ENCODE data around the gene CCDC149.
"Not testable (repeated sequence)": the region's sequence is repeated elsewhere in the genome, so short reads cannot be mapped to it uniquely, and the experiment has no call there.

CCDC149 gene

GRCh38 chr4:24915121-24915922, 2.5 kb upstream of the CCDC149 start:
- no peak for DNase-seq

GRCh38 chr4:24914460-24914859, 1.6 kb upstream of the CCDC149 start:
- DNase-seq = no peak

GRCh38 chr4:24913119-24913485, 260 bp upstream of the CCDC149 start:
- DNase-seq = no peak

- DNase-seq = no peak
Measured at GRCh38 chr4:24910499-24910898, 2.3 kb downstream of the CCDC149 start.

- DNase-seq = not testable (repeated sequence)
Measured at GRCh38 chr4:24909606-24910005, 3.2 kb downstream of the CCDC149 start.

- no peak for DNase-seq
Measured at GRCh38 chr4:24897639-24898038, 15.2 kb downstream of the CCDC149 start.

- no peak for DNase-seq
Measured at GRCh38 chr4:24896977-24897376, 15.9 kb downstream of the CCDC149 start.

- no peak for DNase-seq
Measured at GRCh38 chr4:24896056-24896455, 16.8 kb downstream of the CCDC149 start.

GRCh38 chr4:24895461-24895860, 17.4 kb downstream of the CCDC149 start:
- DNase-seq = no peak

GRCh38 chr4:24894846-24895245, 18.0 kb downstream of the CCDC149 start:
- DNase-seq = no peak

- no peak for DNase-seq
Measured at GRCh38 chr4:24894243-24894642, 18.6 kb downstream of the CCDC149 start.

GRCh38 chr4:24892778-24893177, 20.1 kb downstream of the CCDC149 start:
- DNase-seq = no peak

GRCh38 chr4:24892278-24892677, 20.6 kb downstream of the CCDC149 start:
- DNase-seq = no peak

GRCh38 chr4:24890561-24891126, 22.2 kb downstream of the CCDC149 start:
- no peak for DNase-seq

- no peak for DNase-seq
Measured at GRCh38 chr4:24889991-24890390, 22.9 kb downstream of the CCDC149 start.

- DNase-seq = no peak
Measured at GRCh38 chr4:24888475-24889344, 24.1 kb downstream of the CCDC149 start.

GRCh38 chr4:24887881-24888430, 24.9 kb downstream of the CCDC149 start:
- no peak for DNase-seq

- DNase-seq = no peak
Measured at GRCh38 chr4:24886596-24886995, 26.2 kb downstream of the CCDC149 start.

GRCh38 chr4:24885342-24885741, 27.5 kb downstream of the CCDC149 start:
- no peak for DNase-seq

- no peak for DNase-seq
Measured at GRCh38 chr4:24884902-24885301, 27.9 kb downstream of the CCDC149 start.

GRCh38 chr4:24881508-24882196, 31.2 kb downstream of the CCDC149 start:
- DNase-seq = no peak

- no peak for DNase-seq
Measured at GRCh38 chr4:24880186-24880585, 32.7 kb downstream of the CCDC149 start.

GRCh38 chr4:24878636-24879016, 34.2 kb downstream of the CCDC149 start:
- DNase-seq = no peak
